HPDE6-E6E7 (cell line): ENCODE data around the gene NUDT22.

Experiments used
- DNase-seq: peaks from one replicate; pipeline ENCODE4 v3.0.0; 2011; ENCODE audit warnings: missing footprints; ENCODE audit errors: extremely low spot score

NUDT22 gene

GRCh38 chr11:64227405-64227956, 1.4 kb downstream of the NUDT22 start:
- DNase-seq, result no peak

GRCh38 chr11:64229090-64229743, 3.1 kb downstream of the NUDT22 start:
- no peak for DNase-seq

- DNase-seq, result no peak
Measured at GRCh38 chr11:64229744-64230170, 3.7 kb downstream of the NUDT22 start.

GRCh38 chr11:64230171-64230984, 4.3 kb downstream of the NUDT22 start, which contains the start of gene DNAJC4:
Gene DNAJC4, plus strand, starts transcription at chr11:64230548. Its CDS starts 307 bp downstream, at chr11:64230855.
- DNase-seq, result peak; percentile 71

GRCh38 chr11:64230985-64231365, 4.9 kb downstream of the NUDT22 start:
- no peak for DNase-seq

- no peak for DNase-seq
Measured at GRCh38 chr11:64231546-64231945, 5.5 kb downstream of the NUDT22 start.

- DNase-seq, result no peak
Measured at GRCh38 chr11:64232182-64232966, 6.3 kb downstream of the NUDT22 start.

- DNase-seq, result no peak
Measured at GRCh38 chr11:64232967-64233315, 6.9 kb downstream of the NUDT22 start.

- DNase-seq, result no peak
Measured at GRCh38 chr11:64233913-64234586, 8.0 kb downstream of the NUDT22 start, which contains the start of gene VEGFB. Gene VEGFB, plus strand, starts transcription at chr11:64234584. Its CDS starts 250 bp downstream, at chr11:64234834.

GRCh38 chr11:64234647-64235379, 8.7 kb downstream of the NUDT22 start:
- no peak for DNase-seq

GRCh38 chr11:64235437-64236161, 9.5 kb downstream of the NUDT22 start:
- no peak for DNase-seq

GRCh38 chr11:64237484-64237951, 11.4 kb downstream of the NUDT22 start:
- no peak for DNase-seq

- DNase-seq, result no peak
Measured at GRCh38 chr11:64238076-64238475, 12.0 kb downstream of the NUDT22 start.

GRCh38 chr11:64238999-64239398, 12.9 kb downstream of the NUDT22 start:
- no peak for DNase-seq

- no peak for DNase-seq
Measured at GRCh38 chr11:64239662-64240434, 13.8 kb downstream of the NUDT22 start.

GRCh38 chr11:64240435-64241240, 14.6 kb downstream of the NUDT22 start, which contains the start of gene FKBP2:
Gene FKBP2, plus strand, starts transcription at chr11:64241095. Its CDS starts 1,293 bp downstream, at chr11:64242388.
- peak; percentile 97 for DNase-seq

- DNase-seq, result peak; percentile 78
Measured at GRCh38 chr11:64241241-64241490, 15.1 kb downstream of the NUDT22 start.
